OCI-M2 (cell line): ENCODE data around the gene SDF4.
"Not testable (repeated sequence)": the region's sequence is repeated elsewhere in the genome, so short reads cannot be mapped to it uniquely, and the experiment has no call there.

Source experiments
- DNase-seq: peaks from one replicate; lab custom pipeline; 2025; ENCODE audit not compliant: unreplicated experiment; lab: John Stamatoyannopoulos, UW

SDF4 gene

DNA sequence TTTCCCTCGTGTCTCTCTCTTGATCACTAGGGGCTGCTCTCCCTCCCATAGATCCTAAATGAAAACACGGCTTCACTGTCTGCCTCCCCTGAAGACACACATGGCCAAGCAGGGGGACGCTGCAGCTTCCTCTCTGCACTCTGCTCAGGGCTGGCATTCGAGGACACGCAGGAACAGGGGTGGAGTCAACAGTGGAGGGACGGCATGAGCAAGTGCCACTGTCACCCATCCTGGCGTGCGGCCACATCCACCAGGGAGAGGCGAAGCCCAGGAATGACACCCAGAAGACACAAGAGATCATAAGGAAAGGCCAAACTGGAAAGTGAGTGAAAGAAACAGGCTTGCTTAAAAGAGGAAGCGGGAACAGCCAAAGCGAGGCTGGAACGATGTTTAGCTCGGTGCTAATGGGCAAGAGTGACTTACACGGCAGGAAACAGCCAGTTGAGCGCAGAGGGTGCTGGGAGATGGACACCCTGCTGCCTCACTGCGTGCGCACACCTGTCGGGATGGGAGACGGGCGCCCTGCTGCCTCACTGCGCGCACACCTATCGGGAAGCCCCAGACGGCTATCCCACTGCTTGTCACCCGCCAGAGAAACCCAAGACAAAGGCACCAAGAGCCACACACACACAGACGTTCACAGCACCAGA is 28.3 kb upstream of the SDF4 start:
- no peak for DNase-seq

DNA sequence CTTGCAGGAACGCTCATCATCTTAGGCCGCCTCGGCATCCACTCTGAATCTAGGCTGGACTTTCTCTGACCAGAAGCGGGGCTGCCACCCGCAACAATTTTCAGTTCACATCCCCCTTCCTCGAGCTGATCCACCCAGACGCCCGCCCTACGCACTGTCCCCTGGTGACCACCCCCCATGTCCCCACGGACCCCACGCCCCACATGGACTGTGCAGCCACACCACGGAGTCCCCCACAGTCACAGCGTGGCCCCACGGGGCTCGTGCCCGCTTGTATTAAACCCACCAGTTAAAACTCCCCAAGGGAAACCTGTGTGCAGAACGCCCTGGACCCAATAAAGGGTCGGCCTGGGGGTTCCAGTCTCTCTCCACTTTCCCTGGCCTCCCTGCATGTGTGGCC is 27.7 kb upstream of the SDF4 start:
- no peak for DNase-seq

DNA sequence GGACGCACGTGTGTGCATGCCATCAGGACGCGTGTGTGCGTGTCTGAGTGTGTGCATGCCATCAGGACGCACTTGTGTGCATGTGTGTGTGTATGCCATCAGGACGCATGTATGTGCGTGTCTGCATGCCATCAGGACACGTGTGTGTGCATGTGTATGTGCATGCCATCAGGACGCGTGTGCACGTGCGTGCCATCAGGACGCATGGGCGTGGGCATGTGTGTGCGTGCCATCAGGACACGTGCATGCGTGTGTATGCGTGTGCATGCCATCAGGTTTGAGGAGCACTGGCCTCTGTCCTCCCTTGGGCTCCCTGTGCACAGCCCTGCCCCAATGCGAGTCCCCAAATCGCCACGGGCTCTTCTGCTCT is 27.3 kb upstream of the SDF4 start:
- DNase-seq = no peak

DNA sequence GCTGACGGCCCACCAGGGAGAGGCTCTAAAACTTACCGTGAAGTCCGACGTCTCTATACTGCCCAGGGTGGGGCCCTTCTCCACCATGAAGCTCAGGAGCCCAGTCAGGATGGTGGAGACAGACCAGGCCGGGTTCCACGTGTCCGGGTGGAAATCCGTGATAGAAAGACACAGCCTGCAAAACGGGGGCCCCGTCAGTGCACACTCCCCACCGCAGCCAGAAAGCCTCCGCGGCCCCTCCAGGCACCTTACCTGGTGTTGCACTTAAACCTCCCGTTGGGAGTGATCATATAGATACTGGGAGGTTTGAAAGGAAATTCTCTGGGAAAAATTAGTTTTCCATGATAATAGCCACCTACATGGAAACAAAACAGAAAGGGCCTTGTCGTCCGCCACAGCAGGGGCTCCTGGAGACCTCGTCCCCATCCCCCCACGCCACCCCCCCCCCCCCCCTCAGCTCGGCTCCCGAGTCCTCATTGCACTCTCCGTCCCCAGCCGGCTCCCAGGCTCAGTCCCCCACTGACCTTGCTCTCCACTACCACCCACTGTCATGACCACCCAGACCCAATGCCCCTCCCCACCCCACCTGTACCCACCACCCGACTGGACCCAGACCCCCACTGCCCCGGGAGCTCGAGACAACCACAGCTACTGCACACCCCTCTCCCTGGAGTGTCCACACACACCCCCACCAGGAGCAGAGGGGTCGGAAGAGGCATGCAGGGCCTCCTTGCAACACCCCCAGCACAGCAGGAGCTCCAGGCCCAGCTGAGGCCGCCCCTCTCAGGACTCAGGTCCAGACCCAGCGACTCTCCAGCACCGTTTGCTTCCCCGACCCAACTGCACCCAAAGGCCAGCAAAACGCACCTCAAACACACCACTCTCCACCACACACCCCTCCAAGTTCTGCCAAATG is 25.4 kb upstream of the SDF4 start:
- DNase-seq = no peak

DNA sequence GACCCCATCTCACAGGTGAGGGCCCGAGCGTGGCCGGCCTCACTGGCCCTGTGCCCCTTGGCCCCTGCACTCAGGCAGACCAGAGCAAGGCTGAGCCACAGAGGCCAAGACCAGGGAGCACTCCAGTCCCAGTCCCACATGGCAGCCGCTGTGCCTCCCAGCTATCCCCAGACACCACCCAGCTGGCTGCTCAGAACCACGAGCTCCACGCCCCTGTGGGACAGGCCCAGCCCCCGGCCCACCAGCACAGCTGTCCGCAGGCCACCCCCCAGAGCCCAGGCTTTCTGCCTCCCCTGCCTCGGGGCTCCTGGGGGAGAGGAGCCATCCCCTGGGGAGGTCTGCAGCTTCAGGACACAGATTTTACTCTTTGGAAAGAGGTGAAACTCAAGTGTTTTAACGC is 23.8 kb upstream of the SDF4 start:
- DNase-seq = no peak

DNA sequence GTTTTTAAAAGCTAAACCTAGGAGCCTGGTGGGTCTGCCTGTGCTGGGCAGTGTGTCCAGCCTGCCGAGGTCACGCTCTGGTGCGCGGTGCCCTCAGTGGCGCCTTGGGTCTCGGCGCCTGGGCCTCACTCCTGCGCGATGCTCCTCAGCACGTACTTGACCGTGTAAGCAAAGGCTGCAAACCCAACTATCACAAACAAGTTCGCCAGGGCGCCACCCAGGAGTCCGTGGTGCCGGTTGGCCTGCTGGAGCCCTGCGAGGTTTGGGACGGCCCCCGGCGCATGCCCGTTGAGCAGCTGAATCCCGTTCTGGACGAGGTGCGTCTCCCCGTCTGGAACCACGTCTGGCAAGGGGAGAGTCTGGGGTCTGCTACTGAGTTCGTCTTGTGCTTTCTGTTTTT is 23.3 kb upstream of the SDF4 start:
- DNase-seq = no peak

DNA sequence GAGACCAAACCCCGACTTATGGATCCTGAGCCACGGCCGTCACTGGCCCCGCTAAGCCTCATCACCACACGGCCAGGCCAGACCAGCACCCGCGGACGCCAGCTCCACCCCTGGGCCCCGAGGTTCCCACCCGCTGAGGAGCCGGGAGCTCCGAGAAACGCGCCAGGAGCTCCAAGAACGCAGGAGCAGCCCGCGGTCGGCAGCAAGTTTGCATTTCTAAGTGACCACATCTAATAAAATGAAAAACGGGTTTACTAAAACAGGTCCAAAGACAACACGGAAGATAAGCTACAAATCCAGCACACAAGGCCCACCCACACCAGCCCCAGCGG is 22.8 kb upstream of the SDF4 start:
- DNase-seq = no peak

DNA sequence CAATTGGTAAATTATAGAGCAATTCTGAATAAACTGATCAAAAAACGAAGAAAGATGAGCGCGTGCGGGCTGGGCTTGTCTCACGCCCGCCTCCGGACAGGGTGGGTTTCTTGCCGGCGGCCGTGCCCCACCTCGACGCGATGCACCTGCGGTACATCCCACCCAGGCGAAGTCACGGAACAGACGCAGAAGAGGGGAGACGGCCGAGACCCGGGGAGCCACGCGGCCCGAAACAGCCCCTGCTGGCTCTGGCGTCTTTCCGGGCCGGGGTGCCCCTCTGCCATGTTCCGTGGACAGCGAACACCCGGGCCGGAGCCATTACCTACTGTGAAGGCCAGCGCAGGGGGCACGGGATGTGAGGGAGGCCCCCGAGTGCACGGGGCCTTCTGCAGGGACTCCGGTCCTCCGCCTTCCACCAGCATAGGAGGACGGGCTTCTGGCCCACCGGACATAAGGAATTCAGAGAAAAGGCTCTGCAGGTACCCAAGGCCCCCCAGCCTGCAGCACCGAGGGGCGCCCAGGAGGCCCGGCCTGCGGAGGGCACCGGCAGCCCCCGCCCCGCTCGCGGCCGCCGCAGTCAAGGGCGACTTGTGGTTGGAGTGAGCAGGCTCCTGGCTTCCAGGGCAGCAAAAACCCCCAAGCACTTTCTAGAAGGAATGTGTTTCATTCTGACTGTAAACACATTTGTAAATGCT is 22.3 kb upstream of the SDF4 start:
- no peak for DNase-seq

DNA sequence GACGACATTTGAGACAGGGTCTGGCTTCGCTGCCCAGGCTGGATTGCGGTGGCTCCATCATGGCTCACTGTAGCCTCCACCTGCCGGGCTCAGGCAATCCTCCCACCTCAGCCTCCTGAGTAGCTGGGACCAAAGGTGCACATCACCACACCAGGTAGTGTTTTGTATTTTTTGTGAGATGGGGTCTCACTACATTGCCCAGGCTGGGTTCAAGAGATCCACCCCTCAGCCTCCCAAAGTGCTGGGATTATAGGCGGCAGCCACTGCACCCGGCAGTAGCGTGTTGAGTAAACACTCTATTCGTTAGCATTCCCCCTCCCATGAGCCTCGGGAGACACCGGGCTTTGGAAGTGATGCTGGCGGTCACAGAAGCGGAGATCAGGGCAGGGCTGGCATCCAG is 21.5 kb upstream of the SDF4 start:
- no peak for DNase-seq

DNA sequence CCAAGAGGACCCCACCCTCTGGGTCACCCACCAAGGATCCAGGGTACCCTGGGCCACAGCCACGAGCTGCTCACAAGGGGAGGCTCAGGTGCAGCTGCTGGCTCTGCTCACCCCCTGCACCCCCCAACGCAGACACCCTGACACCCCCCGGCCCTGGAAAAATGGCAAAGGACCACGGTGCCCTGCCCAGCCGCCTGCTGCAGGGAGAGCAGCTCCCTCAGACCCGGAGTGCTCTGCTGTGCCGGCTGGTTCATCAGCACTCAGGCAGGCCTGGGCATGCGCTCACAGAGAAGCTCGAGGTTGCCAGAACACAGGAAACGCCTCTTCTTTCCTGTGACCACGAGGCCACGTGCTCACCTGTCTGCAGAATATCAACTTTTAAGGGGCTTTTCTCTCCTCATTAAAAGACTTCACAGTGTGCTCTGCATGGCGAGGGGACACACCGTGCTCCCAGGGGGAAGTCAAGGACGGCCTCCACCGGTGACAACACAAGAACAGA is 19.0 kb upstream of the SDF4 start:
- no peak for DNase-seq

DNA sequence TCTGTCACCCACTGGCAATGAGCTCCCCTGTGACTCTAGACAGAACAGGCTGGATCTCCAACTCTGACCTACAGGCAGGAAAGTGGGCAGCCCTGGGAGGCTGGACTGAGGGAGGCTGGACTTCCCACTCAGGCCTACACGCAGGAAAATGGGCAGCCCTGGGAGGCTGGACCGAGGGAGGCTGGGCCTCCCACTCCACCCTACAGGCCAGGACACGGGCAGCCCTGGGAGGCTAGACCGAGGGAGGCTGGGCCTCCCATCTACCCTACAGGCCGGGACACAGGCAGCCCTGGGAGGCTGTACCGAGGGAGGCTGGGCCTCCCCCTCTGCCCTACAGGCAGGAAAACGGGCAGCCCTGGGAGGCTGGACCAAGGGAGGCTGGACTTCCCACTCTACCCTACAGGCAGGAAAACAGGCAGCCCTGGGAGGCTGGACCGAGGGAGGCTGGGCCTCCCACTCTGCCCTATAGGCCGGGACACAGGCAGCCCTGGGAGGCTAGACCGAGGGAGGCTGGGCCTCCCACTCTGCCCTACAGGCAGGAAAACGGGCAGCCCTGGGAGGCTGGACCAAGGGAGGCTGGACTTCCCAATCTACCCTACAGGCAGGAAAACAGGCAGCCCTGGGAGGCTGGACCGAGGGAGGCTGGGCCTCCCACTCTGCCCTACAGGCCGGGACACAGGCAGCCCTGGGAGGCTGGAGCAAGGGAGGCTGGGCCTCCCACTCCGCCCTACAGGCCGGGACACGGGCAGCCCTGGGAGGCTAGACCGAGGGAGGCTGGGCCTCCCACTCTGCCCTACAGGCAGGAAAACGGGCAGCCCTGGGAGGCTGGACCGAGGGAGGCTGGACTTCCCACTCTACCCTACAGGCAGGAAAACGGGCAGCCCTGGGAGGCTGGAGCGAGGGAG is 16.5 kb upstream of the SDF4 start:
- not testable (repeated sequence) for DNase-seq

DNA sequence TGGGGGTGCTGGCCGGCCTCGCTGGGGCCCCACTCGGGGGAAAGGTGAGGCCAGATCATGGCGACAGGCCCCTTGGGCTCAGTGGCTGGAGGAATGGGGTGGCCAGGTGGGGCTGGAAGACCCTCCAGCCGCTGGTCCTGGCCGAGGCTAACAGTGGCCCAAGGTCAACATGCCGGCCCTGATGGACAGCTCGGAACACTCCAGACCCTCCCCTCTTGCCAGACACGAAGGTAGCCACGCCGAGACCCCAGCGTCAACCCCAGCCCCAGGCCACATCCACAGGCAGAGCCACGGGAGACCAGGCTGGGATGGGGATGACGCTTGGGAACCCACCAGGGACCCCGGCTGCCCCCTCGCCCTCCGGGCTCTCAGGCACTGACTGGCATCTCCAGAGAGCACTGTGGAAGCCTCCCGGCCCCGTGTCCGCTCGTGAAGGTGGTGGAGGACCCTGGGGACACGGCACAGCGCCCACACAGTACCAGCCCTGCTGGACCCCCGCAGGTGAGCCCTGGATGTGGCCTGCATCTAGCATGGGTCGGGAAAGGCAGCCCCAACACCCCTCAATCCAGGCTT is 15.6 kb upstream of the SDF4 start:
- DNase-seq = no peak

DNA sequence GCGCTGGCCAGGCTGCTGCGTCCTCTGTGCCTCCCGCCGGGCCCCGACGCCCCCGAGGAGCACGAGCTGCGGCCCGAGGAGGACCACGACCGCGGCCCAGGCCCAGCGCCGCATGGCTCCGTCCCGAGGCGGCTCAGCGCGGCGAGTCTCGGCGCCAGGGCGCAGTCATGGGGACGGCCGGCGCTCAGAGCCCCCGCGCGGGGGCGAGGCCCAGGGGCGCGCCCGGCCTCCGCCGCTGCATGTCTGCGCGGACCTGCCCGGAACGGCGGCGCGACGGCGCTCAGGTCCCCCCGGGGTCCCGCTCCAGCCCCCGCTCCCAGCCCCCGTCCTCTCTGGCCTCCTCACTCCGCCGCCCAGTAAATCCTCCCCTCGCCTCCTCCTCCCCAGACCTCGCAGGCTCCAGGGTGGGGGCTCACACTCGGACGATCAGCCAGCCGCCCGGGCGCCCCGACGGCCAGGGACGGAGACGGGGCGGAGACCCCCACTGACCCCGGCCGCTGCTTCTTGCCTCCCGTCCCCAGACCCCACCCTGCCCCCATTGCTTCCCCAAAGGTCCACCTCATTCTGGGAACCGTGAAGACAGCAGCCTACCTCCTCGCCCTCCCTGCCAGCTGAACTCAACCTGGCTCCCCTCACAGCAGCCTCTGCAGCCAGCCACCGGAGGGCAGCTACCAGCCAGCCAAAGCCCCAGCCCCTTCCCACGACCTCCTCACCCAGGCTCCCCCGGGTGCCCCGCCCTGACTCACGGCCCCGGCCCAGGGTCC is 15.0 kb upstream of the SDF4 start, which contains the start of gene C1QTNF12:
Gene C1QTNF12, minus strand, starts transcription at position 146 of the 764 bp plus-strand sequence. Its CDS starts 32 bp downstream, at position 114.
- DNase-seq = no peak

DNA sequence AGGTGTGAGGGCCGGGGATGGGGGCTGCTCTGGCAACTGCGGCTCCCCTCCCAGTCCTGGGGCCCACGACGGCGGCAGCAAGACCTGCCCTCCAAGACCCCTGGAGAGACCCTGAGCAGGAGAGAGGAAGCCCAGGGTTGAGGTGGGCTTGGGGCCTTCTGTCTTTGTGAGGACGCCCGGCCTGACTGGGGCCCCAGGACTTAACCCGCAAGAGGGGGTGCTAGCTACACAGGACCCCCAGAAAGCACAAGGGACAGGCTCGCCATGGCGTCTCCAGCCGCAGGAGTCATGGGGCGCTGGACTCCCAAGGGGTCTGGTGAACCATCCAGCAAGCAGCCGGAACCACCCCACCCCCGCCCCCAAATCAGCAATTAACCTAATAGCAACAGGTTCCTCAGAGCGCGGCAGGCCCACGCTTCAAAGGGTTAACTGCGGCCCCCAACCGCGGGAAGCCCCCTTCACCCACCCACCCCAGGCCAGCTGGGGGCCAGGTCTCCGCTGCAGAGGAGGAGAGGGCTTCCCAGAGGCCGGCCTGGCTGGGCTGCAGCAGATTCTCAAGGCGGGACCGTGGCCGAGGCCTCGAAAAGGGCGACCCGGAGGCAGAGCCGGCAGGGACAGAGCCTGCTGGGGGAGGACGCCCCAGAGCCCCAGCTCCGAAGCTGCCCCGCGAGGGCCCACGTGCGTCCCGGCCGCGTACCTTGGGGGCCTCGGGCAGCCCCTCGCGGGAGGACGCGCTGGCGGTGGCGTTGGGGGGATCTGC is 14.2 kb upstream of the SDF4 start:
- no peak for DNase-seq

DNA sequence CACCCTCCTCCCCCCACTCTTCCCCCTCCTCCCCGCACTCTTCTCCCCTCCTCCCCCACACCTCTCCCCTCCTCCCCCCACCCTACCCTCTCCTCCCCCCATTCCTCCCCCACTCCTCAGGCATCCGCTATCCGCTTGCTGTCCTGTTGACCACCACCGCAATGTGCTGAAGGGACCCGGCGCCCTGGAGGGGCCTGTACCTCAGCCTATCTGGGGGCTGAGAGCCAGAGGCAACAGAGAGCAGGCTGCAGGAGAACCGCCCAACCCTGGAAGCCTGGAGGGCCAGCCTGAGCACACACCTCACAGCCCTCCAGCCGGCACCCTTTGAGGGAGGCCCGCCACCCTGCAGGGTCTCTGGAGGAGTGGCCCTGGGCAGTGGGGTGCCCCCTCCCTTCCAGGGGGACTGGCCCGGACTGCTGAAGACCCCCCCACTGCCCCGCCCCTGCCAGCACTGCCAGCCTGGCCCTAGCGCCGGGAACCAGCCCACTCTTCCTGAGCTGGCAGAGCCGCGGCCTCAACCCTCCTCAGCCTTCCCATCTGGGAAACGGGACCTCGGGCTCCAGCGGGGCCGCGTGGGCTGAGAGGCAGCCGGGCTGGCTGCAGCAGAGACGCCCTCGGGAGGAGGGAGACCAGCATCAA is 13.5 kb upstream of the SDF4 start:
- no peak for DNase-seq

DNA sequence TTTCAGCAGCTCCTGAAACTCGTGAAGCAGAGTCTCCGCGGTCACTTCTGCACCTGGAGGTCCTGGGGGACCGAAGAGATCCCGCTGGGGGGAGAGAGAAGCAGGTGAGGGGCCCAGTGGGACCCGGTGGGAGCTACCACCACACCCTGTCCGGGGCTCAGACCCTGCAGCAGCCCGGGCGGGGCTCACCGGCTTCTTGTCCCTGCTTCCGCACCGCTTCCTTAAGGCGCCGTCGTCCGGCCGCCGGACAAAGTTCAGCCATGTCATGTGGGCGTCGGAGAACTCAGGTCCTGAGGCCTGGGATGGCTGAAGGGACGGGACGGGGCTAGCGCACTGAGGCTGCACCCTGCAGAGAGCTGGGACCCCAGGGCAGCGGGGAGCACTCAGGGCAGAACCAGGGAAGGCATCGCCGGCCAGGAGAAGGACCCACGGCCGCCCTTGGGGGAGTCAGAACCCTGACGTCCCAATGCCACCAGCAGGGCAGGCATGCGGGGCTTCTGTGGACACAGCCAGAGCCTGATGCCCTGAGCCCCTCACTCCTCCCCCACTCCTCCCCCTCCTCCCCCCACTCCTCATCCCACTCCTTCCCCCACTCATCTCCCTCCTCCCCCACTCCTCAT is 12.5 kb upstream of the SDF4 start:
- DNase-seq = no peak

DNA sequence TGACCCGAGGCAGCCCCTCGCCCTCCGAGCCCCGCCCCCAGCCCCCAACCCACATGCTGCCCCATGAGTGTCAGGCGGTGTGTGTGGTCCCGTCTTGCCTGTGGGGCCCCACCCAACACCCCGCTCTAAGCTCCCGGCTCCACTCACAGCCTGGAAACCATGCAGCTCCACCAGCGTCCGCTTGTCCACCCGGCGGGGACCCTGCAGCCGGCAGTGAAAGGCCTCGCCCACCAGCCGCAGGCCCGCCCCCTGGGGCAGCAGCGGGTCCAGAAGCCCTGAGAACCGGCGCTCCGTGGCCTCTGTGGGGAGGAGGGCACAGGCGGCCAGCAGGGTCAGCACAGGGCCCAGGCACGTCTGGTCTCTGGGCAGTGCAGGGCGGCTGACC is 12.0 kb upstream of the SDF4 start:
- DNase-seq = no peak

DNA sequence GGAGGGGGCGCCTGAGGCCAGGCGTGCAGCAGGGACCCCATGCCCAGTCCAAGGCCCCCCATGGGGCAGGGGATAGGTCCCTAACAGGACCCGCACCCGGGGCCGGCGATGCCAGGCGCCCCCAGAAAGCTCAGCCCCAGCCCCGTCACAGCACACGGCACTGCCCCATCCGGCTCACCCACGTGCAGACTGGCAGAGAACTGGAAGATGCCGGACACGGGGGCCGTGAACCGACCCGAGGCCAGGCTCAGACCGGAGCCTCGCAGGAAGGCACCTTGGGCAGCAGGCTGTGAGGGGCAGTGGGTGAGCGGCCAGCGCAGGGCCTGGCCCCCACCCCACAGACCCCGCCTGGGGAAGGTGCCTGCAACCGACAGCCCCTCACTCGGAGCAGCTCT is 11.5 kb upstream of the SDF4 start:
- DNase-seq = no peak
